ELF-1 (cell line): ENCODE data around the gene INSM1.
A peak's percentile ranks its signal among the peaks of the same experiment; 100 is the strongest.

Experiments used
- DNase-seq: peaks from one replicate; pipeline ENCODE4 v3.0.0-alpha.2; 2016; ENCODE audit warnings: low read depth, low spot score

The INSM1 gene

GRCh38 chr20:20362774-20363433 is 5.0 kb upstream of the INSM1 start:
- DNase-seq = peak; percentile 61

- peak; percentile 46 for DNase-seq
These were observed 4.5 kb upstream of the INSM1 start for GRCh38 chr20:20363434-20363798.

GRCh38 chr20:20363799-20364592 is 3.9 kb upstream of the INSM1 start:
- peak; percentile 90 for DNase-seq

- no peak for DNase-seq
These were observed 3.1 kb upstream of the INSM1 start for GRCh38 chr20:20364593-20365479.

GRCh38 chr20:20365480-20366161 is 2.3 kb upstream of the INSM1 start:
- DNase-seq = no peak

GRCh38 chr20:20366551-20366875 is 1.4 kb upstream of the INSM1 start:
- no peak for DNase-seq

- peak; percentile 66 for DNase-seq
These were observed 879 bp upstream of the INSM1 start for GRCh38 chr20:20366876-20367574.

GRCh38 chr20:20368418-20369249 is 730 bp downstream of the INSM1 start:
- peak; percentile 24 for DNase-seq

- DNase-seq = peak; percentile 63
These were observed 1.6 kb downstream of the INSM1 start for GRCh38 chr20:20369250-20370093.

GRCh38 chr20:20370094-20370575 is 2.2 kb downstream of the INSM1 start:
- DNase-seq = no peak

- no peak for DNase-seq
These were observed 3.2 kb downstream of the INSM1 start for GRCh38 chr20:20371083-20371482.

- DNase-seq = peak; percentile 59
These were observed 3.8 kb downstream of the INSM1 start for GRCh38 chr20:20371681-20372080.

- DNase-seq = peak; percentile 65
These were observed 5.2 kb downstream of the INSM1 start for GRCh38 chr20:20373091-20373571.

GRCh38 chr20:20375862-20376261 is 8.0 kb downstream of the INSM1 start:
- DNase-seq = no peak

- no peak for DNase-seq
These were observed 18.3 kb downstream of the INSM1 start for GRCh38 chr20:20386192-20386591.

- DNase-seq = no peak
These were observed 22.5 kb downstream of the INSM1 start for GRCh38 chr20:20390393-20390792.

- no peak for DNase-seq
These were observed 23.2 kb downstream of the INSM1 start for GRCh38 chr20:20391115-20391514.

GRCh38 chr20:20391766-20392165 is 23.9 kb downstream of the INSM1 start:
- DNase-seq = no peak
